Daoy (cell line): ENCODE data around the gene BBS2. TPM values are rescaled to one million over a fixed set of nuclear protein-coding genes. Genes with fewer than 3 reads are reported as not detected.
"Not testable (repeated sequence)": the region's sequence is repeated elsewhere in the genome, so short reads cannot be mapped to it uniquely, and the experiment has no call there.

Source experiments
- DNase-seq: peaks from one replicate; pipeline ENCODE4 v3.0.0-alpha.2; 2015; ENCODE audit warnings: low read depth
- total RNA-seq: library from RNA; depleted of rRNA; stranded (reverse); fragments of >200 nt; shearing (Covaris generic); gene quantifications from 2 replicates; pipeline ENCODE4 v1.2.3, GENCODE V29; 2014

Gene BBS2
- total RNA-seq, 1 experiment from 2014 or later = 22.8 TPM

DNA sequence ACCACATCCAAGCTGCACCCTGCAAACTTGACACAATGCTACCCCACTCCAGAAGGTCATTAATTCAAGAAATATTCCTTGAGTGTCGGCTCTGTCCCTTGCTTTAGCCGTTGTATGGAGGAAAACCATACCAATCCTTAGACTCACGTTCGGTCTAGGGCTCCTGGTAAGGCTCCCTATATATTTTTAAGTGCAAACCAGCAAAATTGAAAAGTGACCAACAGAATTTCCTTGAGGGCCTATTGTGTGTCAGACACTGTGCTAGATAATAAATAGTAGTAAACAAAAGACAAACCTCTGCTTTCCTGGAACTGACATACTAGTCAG is 390 bp upstream of the BBS2 start:
- DNase-seq = no peak

DNA sequence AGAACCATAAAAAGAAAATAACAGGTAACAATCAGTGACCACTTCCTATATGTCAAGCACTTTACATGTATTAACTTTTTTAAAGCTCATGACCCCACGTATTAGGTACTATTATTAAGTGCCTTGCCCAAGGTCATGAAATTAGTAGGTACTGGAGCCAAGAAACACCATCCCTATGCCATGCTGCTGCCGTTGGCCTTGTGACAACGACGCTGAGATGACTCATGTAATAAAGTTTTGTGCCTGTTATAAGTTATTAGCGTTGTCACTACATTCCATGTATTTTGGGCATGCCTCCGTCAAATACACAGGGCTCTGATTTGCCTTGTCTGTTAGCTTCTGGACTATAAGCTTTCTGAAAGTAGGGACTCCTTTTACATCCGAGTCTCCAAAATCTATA is 1.4 kb downstream of the BBS2 start:
- DNase-seq = no peak

DNA sequence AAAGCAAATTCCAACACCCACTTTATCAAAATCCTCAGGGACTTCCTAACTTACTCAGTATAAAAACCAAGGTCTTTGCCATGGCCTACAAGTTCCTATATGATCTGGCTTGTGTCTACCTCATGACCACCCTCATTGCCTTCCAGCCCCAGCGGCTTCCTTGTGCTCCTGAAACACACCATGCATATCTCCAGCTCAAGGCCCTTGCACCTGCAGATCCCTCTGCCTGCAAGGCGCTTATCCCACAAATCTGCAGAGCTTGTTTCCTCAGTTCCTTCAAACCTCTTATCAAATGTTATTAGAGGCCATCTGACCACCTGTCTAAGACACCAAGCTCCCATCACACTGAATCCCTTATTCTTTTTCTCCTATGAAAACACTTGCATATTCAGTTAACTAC is 2.6 kb downstream of the BBS2 start:
- DNase-seq = no peak

DNA sequence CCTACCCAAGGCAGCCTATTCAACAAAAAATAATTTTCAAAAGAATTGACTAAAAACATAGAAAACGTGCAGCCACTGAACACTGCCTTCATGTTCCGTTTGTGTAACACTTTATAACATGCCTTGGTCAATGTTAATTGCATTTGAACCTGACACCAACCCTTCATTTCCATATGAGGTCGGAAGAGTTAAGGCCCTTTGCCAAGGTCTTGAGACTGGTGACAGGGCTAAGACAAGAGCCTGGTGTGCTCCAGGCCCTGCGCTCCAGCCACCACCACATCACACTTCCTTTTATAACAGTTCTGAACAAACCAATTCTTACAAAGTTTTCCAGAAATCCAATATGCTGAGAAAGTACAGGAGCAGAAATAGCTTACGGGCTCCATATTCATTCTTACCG is 4.2 kb downstream of the BBS2 start:
- DNase-seq = no peak

DNA sequence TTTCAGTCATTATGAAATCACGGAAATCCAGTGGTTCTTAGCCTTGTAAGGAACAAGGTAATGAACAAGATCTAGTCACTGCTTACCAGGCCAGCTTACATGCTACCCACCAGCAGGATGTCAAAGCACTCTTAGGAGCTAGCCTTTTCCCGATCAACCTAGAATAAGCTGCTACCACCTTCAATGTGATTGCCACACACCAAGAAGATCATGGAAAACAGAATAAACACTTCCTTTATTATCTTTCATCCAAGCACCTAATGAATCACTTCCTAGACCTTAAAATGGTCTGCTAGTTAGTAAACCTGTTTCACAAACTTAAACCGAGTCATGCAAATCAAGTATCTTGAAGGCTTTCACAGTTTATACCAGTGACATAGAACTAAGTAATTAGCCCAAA is 5.0 kb downstream of the BBS2 start:
- no peak for DNase-seq

DNA sequence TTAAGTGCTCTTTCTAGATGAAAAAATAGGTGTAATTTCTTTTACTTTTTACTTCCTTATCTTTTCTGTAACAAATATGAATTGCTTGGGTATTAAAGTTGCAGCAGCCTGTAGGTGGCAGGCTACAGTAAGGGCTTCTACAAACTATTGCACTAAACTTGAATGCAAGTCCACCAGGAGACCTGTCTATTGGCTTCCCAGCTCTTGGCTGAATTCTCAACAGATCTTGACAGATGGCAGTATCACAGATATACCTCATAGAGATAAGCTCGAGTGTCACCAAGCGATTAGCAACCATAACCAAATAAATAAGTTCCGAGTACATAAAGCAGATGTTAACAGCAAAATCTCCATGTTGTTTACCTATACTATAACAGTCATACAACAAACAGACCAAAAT is 5.9 kb downstream of the BBS2 start:
- peak; percentile 35 for DNase-seq

DNA sequence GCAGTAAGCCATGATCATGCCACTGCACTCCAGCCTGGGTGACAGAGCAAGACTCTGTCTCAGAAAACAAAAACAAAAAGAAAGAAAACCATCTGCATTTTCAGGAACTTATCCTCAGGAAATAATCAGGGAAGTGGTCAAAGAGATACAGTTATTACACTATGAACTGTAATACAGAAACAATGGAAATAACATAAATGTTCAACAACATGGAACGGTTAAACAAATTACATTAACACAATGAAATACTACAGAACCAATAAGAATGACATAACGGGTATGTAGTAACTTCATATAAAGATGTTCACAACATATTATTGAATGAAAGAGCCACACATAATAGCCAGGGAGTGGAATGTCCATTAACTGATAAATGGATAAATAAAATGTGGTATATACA is 6.7 kb downstream of the BBS2 start:
- no peak for DNase-seq

DNA sequence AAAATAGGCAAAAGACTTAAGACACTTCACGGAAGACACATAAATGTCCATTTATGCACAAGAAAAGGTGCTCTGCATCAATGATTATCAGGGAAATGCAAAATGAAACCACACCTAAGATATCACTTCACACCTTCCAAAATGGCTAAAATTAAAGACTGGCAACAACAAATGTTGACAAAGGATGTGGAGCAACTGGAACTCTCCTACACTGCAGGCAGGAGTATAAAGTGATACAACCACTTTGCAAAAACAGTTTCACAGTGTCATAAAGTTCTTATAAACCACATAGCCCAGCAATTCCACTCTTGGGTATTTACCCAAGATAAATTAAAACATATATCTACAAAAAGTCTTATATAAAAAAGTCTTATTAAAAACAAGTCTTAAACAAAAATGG is 7.8 kb downstream of the BBS2 start:
- DNase-seq = no peak

DNA sequence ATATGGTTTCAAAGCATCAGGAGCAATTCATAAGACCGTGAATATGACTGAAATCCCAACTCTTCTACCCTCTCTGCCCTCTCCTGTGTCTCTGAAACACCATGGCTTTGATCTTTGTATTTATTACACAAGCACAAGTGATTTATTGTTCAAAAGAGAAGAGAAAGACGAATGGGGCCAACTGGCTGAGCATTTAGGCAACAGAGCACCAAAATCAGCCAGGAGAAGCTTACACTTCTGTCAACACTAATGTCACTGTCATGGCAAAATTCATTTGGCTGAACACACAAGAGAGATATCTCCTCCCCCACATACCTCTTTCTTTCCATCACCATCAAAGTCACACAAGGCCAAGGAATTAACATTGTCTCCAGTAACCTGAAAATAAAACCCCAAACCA is 9.3 kb downstream of the BBS2 start:
- no peak for DNase-seq

DNA sequence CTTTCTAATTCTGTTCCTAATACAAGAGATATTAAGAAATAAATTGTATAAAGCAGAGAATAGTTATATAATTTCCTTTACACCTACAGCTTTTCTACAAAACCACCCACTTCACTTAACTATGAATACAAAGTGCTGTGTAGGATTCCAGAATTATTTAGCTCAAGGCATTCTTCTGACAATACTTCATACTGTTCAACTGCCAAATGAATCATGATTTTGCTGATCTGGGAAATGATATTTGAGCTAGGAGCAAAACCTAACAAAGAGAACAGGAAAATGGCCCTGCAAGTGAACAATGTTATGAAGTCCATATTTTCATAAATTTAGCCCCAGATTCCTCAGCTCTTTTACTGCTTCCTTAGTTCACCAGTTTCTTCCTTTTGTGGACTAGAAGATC is 12.9 kb downstream of the BBS2 start:
- DNase-seq = no peak

DNA sequence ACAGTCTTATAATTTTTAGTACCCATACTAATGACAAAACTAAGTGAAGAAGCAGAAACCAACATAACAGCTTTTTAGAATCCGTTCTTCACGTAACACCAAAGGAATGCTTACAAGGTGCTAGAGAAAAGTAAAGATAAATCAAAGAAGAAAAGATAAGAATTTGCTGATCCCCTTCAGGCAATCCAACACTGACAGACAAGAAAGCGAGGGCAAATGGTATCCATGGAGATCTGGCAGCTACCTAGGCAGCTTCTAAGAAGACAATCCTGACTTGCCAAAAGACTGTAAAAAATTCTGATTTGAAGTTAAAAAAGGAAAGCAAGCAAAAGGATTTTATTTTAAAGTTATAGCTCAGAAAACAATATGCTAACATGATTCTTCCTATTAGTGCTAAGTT is 14.6 kb downstream of the BBS2 start:
- no peak for DNase-seq

DNA sequence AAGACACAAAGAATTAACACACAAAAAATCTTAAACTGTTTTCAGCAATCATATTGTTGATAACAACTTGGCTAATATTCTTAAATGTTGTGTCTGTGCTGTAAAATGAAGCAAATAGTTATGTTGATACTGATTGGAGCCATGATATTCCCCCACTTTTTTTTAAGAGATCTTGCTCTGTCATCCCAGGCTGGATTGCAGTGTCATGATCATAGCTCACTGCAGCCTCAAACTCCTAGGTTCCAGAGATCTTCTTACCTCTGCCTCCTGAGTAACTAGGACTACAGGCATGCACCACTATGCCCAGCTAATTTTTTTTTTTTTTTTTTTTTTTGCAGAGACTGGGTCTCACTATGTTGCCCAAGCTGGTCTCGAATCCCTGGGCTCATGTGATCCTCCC is 26.0 kb downstream of the BBS2 start:
- no peak for DNase-seq

DNA sequence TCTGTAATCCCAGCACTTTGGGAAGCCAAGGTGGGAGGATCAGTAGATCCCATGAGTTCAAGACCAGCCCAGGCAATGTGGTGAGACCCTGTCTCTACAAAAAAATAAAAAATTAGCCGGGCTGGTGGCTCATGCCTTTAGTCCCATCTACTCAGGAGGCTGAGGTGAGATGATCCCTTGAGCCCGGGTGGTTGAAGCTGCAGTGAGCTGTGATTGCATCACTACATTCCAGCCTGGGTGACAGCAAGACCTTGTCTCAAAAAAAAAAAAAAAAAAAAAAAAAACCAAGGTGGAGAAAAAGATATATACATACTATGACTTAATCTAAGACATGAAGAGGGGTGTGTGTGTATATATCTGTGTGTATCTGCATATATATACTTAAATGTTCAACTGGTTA is 26.7 kb downstream of the BBS2 start:
- no peak for DNase-seq

DNA sequence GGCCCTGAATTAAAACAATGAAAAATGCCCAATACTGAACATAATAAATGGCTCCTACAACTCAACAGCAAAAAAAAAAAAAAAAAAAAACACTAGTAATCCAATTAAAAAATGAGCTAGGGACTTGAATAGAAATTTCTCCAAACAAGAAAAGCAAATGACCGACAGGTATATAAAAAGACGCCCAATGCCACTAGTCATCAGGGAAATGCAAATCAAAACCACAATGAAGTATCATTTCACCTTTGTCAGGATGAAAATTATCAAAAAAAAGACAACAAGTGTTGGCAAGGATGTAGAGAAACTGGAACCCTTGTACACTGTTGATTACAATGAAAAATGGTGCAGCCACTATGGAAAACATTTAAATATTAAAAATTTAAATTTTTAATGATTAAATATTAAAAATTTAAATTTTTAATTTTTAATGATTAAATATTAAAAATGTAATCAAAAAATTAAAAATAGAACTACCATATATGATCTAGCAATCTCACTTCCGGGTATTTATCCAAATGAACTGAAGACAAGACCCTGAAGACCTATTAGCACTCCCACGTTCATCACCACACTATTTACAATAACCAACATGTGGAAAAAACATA is 28.1 kb downstream of the BBS2 start:
- no peak for DNase-seq

DNA sequence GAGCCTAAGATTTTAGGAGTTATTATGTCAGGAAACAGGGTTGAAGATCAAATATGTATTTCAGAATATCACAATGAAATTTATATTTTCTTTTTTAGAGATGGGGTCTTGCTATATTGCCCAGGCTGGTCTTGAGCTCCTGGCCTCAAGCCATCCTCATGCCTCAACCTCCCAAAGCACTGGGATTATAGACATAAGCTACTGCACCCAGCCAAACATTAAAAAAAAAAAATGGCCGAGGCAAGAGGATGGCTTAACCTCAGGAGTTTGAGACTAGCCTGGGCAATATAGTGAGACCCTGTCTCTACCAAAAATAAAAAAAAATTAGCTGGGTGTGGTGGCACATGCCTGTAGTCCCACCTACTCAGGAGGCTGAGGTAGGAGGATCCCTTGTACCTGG is 31.0 kb downstream of the BBS2 start:
- not testable (repeated sequence) for DNase-seq

DNA sequence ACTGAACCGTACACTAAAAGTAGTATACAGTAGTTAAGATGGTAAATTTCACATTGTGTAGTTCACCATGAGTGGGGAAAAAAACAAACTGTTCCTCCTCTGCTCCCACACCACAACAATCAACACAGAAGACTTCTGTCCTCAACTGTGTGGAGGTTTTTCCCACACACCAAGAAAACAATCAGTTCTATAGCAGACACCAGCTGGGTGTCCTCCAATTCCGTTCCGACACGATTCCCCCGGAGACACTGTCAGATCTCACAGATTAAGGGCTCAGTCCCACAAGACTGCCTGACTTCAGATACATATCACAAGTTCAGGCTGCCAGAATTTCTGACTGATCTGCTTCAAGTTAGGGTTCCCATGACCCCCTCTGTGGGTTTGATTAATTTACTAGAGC is 31.8 kb downstream of the BBS2 start:
- DNase-seq = no peak

DNA sequence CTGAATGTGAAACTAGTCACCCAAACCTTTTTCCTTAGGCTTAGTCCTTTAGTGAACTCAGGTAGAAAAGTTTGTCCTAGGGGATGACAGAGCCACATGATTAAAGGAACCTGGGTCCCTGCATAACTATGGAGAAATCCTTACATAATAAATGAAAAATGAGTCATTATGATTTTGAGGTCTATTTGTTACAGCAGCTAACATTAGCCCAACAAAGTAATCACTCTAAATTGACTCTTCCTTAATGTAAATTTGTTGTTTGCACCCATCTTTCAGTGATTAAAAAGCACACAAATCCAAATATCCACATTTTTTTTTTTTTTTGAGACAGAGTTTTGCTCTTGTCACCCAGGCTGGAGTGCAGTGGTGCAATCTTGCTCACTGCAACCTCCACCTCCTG is 36.4 kb downstream of the BBS2 start:
- no peak for DNase-seq

DNA sequence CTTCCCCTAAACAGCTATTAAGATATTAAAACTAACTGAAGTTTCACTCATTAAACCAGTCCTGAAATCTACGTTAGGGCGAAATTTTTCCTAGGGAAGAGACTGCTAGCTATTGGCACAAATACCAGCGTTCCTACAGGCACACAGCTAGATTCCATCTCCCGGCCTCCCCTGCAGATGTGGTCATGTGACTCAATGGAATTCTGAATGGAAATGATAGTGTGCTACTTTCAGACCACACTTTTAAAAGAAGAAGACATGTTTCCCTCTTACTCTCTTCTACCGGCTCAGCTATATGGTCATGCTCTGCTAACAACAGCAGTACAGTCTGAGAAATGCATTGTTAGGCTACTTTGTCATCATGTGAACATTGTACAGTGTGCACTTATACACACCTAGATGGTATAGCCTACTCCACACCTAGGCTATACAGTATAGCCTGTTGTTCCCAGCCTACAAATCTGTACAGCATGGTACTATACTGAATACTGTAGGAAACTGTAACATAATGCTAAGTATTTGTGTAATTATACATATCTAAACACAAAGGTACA is 37.1 kb downstream of the BBS2 start:
- no peak for DNase-seq

DNA sequence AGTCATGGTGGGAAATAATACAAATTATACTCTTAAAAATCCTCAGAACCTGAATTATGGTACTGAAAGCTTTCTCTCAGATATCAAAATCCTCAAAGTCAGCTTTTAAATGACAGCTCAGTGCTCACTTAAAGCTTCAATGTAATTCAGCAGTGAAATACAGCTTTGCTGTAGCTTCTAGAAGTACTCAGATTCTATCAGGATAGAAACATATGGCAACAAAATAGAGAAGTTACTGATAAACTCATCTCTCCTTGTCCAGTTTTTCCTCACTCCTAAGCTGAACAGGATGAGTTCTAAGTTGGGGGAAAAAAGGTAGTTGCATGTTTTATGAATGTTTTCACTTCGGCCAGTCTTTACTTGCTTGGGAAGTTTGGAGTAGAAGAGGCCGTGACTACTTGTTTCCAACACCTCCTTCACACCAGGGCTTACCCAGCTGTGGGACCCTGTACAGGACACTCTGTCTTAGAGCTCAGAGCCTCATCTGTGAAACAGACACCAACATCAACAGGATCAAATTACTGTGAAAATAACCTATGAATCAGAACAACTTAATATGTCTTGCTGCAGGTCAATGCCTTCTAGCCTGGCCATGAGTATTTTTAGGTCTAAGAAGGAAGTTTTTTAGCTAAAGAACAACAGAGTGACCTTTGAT is 38.2 kb downstream of the BBS2 start:
- DNase-seq = peak; percentile 6

DNA sequence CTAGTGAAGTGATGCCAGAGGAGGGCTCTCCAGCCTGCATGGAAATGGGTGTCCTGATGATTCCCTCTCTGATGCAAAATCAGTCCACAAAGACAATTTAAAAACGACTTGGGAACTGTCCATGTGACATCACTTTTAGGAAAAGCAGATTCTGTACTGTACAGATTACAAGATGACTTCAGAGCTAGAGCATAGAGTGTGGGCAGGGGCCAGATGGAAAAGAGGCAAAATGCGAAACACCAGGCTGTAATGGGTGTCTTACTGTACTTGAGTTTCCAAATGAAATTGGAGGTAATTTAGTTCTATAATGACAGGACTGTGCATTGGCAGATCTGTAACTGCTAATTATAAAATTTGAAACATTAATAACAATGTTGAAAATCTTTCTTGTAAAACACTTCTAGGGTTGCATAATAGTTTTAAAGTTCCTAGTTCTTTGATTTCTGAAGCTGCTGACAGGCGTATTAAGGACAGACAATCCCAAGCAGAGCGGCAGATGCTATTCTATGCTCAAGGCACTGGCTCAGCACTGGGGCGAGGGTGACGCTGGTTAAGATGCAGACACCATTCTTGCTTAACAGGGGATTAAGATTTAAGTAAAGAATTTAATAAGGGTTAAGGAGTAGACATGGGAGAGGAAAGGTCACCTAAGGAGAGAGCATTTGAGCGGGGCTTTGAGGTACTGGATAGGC is 38.9 kb downstream of the BBS2 start:
- no peak for DNase-seq

DNA sequence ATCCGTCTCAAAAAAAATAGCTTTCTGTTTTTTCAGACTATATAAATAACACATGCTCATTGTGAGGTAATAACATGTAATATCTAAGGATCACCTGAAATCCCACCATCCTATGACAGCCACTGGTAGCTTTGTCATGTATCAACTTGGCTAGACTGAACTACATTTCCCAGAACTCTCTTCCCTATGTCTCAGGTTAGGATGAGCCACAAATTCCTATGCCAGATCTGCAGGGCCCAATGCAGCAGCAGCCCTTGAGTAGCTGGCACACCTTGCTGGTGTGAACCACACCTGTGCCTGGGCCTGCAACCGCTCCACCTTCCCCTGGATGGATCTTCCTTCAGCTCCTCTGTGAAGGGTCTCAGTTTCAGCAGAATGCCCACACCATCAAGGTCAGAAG is 40.4 kb downstream of the BBS2 start:
- no peak for DNase-seq

DNA sequence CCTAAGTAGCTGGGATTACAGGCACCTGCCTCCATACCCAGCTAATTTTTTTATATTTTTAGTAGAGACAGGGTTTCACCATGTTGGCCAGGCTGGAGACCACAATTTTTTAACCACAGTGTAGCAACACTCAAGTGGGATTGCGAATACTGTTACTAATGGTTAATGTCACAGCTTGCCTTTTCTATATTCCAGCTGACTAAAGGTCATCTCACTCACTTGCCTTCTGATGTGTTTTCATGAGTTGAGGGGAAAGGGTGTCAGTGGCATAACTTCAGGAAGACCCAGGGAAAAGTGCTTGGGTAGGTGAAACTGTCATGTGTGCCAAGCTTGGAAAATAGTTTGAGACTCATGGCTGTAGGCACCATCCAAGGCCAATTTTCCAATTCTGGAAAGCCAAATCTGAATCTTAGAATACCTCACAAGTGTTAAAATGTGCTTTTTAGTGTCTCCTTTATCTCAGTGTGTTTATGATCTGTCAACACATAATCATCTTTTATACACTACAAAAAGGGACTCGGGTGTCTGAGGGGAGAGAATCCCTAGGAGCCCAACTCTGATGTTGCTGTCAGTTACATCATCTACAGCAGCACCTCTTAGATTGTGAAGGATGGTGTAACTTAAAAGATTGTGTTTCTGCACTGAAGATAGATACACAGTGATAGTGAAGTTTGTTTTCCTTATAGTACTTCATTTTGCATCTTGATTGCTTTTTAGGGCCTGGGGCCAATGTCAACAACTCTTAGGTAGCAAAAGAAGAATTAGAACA is 41.4 kb downstream of the BBS2 start:
- no peak for DNase-seq
